Endothelial cell of umbilical vein (primary cell): ENCODE results near the gene CTSW.
A peak's percentile ranks its signal among the peaks of the same experiment; 100 is the strongest.

ENCODE experiments used
- CTCF ChIP-seq, 2 donors: IDR thresholded peaks; 1 replicate in 1 of 2; 2 replicates in 1 of 2; pipeline ENCODE4 v1.5.1; 2011; ENCODE audit warnings: low read length in 2 of 2, mild to moderate bottlenecking in 2 of 2, moderate library complexity in 2 of 2, control low read depth in 1 of 2, inconsistent platforms in 1 of 2, low read depth in 1 of 2; ENCODE audit not compliant: insufficient read depth in 1 of 2; ENCODE audit errors: extremely low read depth in 1 of 2
- EZH2 ChIP-seq: IDR thresholded peaks from 2 replicates; pipeline ENCODE4 v1.6.1; 2012; ENCODE audit warnings: borderline replicate concordance, low read depth, mild to moderate bottlenecking, moderate library complexity, low read length, inconsistent platforms; ENCODE audit not compliant: severe bottlenecking
- FOS ChIP-seq: IDR thresholded peaks from 2 replicates; pipeline ENCODE4 v1.6.1; 2011; ENCODE audit warnings: mild to moderate bottlenecking, low read length, moderate library complexity, borderline replicate concordance; ENCODE audit not compliant: insufficient read depth
- GATA2 ChIP-seq: IDR thresholded peaks from 2 replicates; pipeline ENCODE4 v1.7.0; 2011; ENCODE audit warnings: low read depth, mild to moderate bottlenecking, moderate library complexity, mixed read lengths, low read length; ENCODE audit not compliant: insufficient read length, insufficient read depth
- JUN ChIP-seq: IDR thresholded peaks from 2 replicates; pipeline ENCODE4 v1.6.1; 2011; ENCODE audit warnings: borderline replicate concordance, low read depth; ENCODE audit not compliant: insufficient read length, insufficient read depth
- MAX ChIP-seq: IDR thresholded peaks from 2 replicates; pipeline ENCODE4 v1.6.1; 2011; ENCODE audit not compliant: insufficient read depth, insufficient read length
- POLR2A ChIP-seq: IDR thresholded peaks from 2 replicates; pipeline ENCODE4 v1.6.1; 2012; ENCODE audit warnings: low read depth, mild to moderate bottlenecking, control low read depth, low read length
- POLR2AphosphoS5 ChIP-seq: IDR thresholded peaks from 2 replicates; pipeline ENCODE4 v1.6.1; 2012; ENCODE audit warnings: low read depth, mild to moderate bottlenecking, control low read depth, low read length, moderate library complexity; ENCODE audit not compliant: insufficient read depth

DNA sequence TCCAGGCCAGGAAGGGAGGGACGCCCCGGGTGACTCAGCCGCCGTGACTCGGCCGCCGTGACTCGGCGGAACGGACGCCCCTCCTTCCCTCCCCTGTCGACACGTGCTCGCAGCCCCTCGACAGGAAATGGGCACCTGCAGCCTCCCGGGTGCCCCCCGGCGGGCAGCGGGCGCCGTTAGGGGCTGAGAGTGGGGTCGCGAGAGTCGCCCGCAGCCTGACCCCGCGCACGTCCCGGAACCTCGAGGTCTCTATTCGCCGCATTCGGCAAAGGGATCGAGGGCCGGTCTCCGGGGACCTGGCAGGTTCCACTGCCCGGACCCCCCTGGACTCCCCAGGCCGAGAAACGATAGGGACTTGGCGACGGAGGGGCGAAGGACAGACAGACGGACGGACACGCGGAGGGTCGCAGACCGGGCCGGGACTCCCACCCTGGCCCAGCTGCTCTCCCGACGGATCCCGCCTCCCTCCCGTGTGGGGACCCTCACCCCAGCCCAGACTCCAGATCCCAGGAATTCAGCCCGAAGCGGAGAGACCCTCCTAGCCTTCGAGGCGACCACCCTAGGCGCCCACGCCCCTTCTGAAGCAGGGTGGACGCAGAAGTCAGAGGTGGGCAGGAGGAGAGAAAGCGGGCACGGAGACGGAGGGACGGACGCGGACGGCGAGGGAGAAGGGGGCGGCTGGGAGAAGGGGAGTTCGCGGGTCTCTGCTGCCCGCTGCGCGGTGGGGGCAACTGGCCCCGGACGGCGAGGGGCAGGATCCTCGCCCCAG is 19.9 kb downstream of the CTSW start:
- TF ChIP-seq CTCF (IDR thresholded peaks at IDR 0.05; ENCODE audit: extremely low read depth in 1 of 2, insufficient read depth in 1 of 2, low read depth in 1 of 2, low read length in 2 of 2), result peak in 1 of 2 donors; percentile 11
- peak; percentile 95 for TF ChIP-seq FOS
- no peak for TF ChIP-seq GATA2
- peak; percentile 80 for TF ChIP-seq MAX
- TF ChIP-seq POLR2AphosphoS5, result peak; percentile 90
- TF ChIP-seq EZH2, result no peak
- peak; percentile 65 for TF ChIP-seq POLR2A
- peak; percentile 24 for TF ChIP-seq JUN
